Colonic mucosa (tissue), 4 donors: ENCODE data around the gene KCNC2. TPM values are rescaled to one million over a fixed set of nuclear protein-coding genes. Genes with fewer than 3 reads are reported as not detected.

Source experiments
- DNase-seq: peaks from one replicate; pipeline ENCODE4 v3.0.0-alpha.2; 2020
- H3K27ac ChIP-seq: fragments of 200-600 bp; one replicate; pipeline ENCODE4 v1.8.0; 2021
- H3K27me3 ChIP-seq: fragments of 200-600 bp; one replicate; pipeline ENCODE4 v1.8.0; 2021
- H3K36me3 ChIP-seq: fragments of 200-600 bp; one replicate; pipeline ENCODE4 v1.8.0; 2021
- H3K4me1 ChIP-seq: fragments of 200-600 bp; one replicate; pipeline ENCODE4 v1.8.0; 2021; ENCODE audit warnings: mild to moderate bottlenecking
- H3K4me3 ChIP-seq: fragments of 200-600 bp; one replicate; pipeline ENCODE4 v1.8.0; 2021
- H3K9ac ChIP-seq, 2 donors: one replicate each; pipeline ENCODE4 v1.7.0; 2013; ENCODE audit warnings: control low read depth in 2 of 2, low read depth in 2 of 2, low read length in 2 of 2
- H3K9me3 ChIP-seq: fragments of 200-600 bp; one replicate; pipeline ENCODE4 v1.8.0; 2021
- CTCF ChIP-seq: fragments of 200-600 bp; IDR thresholded peaks from one replicate; pipeline ENCODE4 v1.8.0; 2022; ENCODE audit warnings: antibody characterized with exemption, mild to moderate bottlenecking
- intact Hi-C: fragments of 100-400 bp; cut with DNase I; formaldehyde crosslinking; loops from one replicate; pipeline ENCODE4 v1.14.1; 2022
- total RNA-seq, 2 donors: library from RNA; stranded (reverse); fragmentation: NEBNext Ultra II Directional in 1 of 2; extraction: Animal tissue kit (Norgen Biotek cat#: 25700) in 1 of 2; gene quantifications; one replicate each; pipeline ENCODE4 v1.2.1, GENCODE V29; 2021
- donor health status: healthy.
- donor health status: DM: no; HTN: no; CAD: no.
- donor health status: DM: no; HTN: no; CAD: no.

KCNC2 gene
- total RNA-seq, 2 donors from 2014 or later, result 0.16 TPM; not detected in 1

DNA sequence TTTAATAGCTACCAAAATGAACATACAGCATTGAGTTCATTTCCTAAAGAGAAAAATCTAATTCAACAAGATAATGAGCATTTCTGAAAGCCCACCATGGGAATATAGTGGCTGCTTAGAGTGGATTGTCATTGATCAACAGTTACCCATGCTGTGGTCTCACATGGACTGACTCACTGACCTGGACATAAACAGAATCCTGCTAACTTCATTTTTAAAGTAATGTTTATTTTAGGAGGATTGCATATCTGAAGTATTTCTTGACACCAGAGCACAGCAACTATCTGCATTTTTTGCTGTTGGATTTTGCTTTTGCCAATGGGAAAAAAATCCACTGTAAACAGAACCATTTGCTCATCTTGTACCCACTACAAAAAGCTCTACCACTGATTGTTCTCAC is 71.7 kb downstream of the KCNC2 start:
- intact Hi-C loops, result no loop called here
- Histone ChIP-seq H3K36me3 (no peaks in the 10 kb centered on the region), H3K9me3 (no peaks in the 10 kb centered on the region), H3K9ac (no peak overlapping the region), H3K27me3 (no peaks in the 10 kb centered on the region), H3K4me1 (no peaks in the 10 kb centered on the region), H3K27ac (no peak overlapping the region), H3K4me3 (no peak overlapping the region)
- TF ChIP-seq CTCF, result no peak
- no peak for DNase-seq

DNA sequence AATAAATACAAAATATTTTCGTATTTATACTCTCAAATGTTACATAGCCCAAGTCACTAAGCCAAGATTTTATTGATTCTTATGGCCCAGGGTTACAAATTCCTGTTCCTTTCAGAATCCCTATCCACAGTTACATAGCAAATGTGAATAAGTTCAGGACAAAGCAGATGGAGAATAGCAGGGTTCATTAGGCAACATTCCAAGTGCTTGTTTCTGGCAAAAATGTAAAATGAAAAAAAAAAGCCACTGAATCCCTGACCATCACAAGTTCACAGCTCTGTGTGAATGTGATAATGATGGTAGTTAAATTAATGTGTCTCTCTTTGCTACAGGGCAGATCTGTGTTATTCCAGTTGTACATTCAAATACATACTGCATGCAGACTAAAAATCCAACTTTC is 74.6 kb downstream of the KCNC2 start:
- intact Hi-C loops, result no loop called here
- H3K27me3 ChIP-seq, result no peaks in the 10 kb centered on the region
- no peaks in the 10 kb centered on the region for H3K36me3 ChIP-seq
- no peak for DNase-seq
- no peak overlapping the region for H3K27ac ChIP-seq
- no peak for TF ChIP-seq CTCF
- H3K4me1 ChIP-seq, result no peaks in the 10 kb centered on the region
- no peaks in the 10 kb centered on the region for H3K9me3 ChIP-seq
- no peak overlapping the region for H3K4me3 ChIP-seq
- H3K9ac ChIP-seq, result no peak overlapping the region

DNA sequence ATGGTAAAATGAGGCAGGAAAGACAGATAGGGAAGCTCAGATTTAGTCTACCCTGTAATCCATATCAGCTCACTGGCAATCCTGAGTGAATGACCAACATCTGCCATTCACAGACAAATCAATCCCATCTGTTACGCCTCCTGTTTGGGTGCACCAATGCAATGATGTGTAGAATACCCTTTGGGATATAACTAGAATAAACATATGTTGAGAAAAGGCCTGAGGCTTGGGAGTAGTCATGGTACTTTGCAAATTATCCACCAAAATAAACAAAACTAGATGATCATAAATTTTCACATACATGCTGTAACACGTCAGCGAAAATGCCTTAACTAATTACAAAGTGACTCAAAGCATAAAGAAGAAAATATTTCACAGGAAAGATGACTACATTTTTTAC is 78.8 kb downstream of the KCNC2 start:
- Histone ChIP-seq H3K4me1 (no peaks in the 10 kb centered on the region), H3K9ac (no peak overlapping the region), H3K4me3 (no peak overlapping the region), H3K36me3 (no peaks in the 10 kb centered on the region), H3K9me3 (no peaks in the 10 kb centered on the region), H3K27me3 (no peaks in the 10 kb centered on the region), H3K27ac (no peak overlapping the region)
- no peak for DNase-seq
- no peak for TF ChIP-seq CTCF
- intact Hi-C loops, result no loop called here

DNA sequence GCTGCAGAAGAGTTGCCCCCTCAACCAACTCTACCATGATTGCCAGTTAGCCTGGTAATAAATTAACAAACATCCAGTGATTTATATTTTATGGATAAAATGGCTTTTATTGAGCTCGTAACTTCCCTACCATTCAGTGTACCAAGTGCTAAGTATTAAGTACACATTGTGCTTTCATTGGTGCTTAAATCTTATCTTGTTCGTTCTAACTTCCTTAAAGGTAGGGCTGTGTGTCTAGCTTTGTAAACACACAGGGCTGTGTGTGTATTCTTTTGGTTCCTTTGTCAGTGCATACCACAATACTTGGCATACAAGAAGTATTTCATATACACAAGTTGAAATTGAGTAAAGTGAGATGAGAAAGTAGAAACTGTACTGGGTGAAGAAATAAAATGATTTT is 80.4 kb downstream of the KCNC2 start:
- Histone ChIP-seq H3K27me3 (no peaks in the 10 kb centered on the region), H3K4me1 (no peaks in the 10 kb centered on the region), H3K27ac (no peak overlapping the region), H3K9me3 (no peaks in the 10 kb centered on the region), H3K36me3 (no peaks in the 10 kb centered on the region), H3K9ac (no peak overlapping the region), H3K4me3 (no peak overlapping the region)
- intact Hi-C loops, result no loop called here
- DNase-seq, result no peak
- no peak for TF ChIP-seq CTCF

DNA sequence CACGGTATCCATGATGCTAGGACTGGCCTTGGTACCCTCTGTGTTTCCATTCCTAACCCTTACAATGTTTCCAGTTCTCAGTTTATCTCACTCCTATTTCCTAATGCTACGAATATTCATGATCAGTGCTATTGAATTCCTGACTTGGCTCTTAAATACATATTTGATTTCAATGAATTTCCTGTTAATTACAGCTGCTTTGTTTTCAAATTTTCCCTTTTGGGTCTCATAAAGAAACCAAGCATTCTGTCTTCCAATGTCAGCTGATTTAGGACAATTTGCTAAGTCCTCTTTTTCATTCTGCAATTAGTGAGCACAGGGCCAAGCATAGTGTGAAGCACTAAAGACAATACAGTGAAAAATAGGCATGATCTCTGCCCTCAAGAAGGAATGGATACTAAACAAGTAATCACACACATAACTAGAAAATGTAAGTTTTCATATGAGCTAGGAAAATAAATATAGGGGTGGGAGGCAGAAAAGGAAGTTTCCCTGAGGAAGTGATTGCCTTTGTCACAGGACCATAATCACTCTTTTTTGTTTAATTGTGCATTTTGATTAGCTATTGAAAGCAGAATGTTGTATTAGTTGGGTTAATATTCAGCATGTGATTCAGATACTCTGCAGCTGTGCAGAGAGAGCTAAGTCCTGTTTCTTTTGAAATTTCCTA is 88.5 kb downstream of the KCNC2 start:
- no peak for DNase-seq
- H3K4me1 ChIP-seq, result no peaks in the 10 kb centered on the region
- no peaks in the 10 kb centered on the region for H3K27me3 ChIP-seq
- H3K9me3 ChIP-seq, result no peaks in the 10 kb centered on the region
- H3K9ac ChIP-seq, result no peak overlapping the region
- intact Hi-C loops, result no loop called here
- H3K4me3 ChIP-seq, result no peak overlapping the region
- no peak overlapping the region for H3K27ac ChIP-seq
- no peak for TF ChIP-seq CTCF
- no peaks in the 10 kb centered on the region for H3K36me3 ChIP-seq
